Activated T-cell treated with anti-CD3 and anti-CD28 coated beads, Interleukin-2, amount 50 U/mL, for 72 hours (primary cell): ENCODE data around the gene EDA. TPM values are rescaled to one million over a fixed set of nuclear protein-coding genes. Genes with fewer than 3 reads are reported as not detected.
A peak's percentile ranks its signal among the peaks of the same experiment; 100 is the strongest.
"Not testable (repeated sequence)": the region's sequence is repeated elsewhere in the genome, so short reads cannot be mapped to it uniquely, and the experiment has no call there.

Experiments used
- ATAC-seq, 2 donors: fragments of 150-1000 bp; cut with Tn5 transposase; replicated peaks in 1 of 2; 2 replicates each; pipeline ENCODE4 v1.10.0; 2021; ENCODE audit warnings: moderate library complexity in 2 of 2, mild to moderate bottlenecking in 1 of 2
- DNase-seq, 2 donors: peaks; one replicate each; pipeline ENCODE4 v3.0.0; 2021 to 2022; ENCODE audit warnings: mixed read lengths in 1 of 2
- H3K27ac Mint-ChIP-seq: one replicate; pipeline ENCODE4 v1.8.0; 2022; ENCODE audit warnings: mild to moderate bottlenecking, moderate library complexity, mixed read lengths
- H3K27me3 Mint-ChIP-seq: one replicate; pipeline ENCODE4 v1.8.0; 2022; ENCODE audit warnings: low read depth, mixed read lengths
- H3K36me3 Mint-ChIP-seq, 2 donors: one replicate each; pipeline ENCODE4 v1.8.0; 2022; ENCODE audit warnings: mixed read lengths in 2 of 2, mild to moderate bottlenecking in 1 of 2; ENCODE audit not compliant: insufficient read depth in 2 of 2
- H3K4me1 Mint-ChIP-seq: one replicate; pipeline ENCODE4 v1.8.0; 2022; ENCODE audit warnings: low read depth, mixed read lengths
- H3K4me3 Mint-ChIP-seq, 2 donors: one replicate each; pipeline ENCODE4 v1.8.0; 2022; ENCODE audit warnings: mild to moderate bottlenecking in 2 of 2, mixed read lengths in 2 of 2, moderate library complexity in 2 of 2
- H3K9me3 Mint-ChIP-seq, 2 donors: one replicate each; pipeline ENCODE4 v1.8.0; 2022; ENCODE audit warnings: mixed read lengths in 2 of 2
- total RNA-seq, 2 donors: library from RNA; stranded (reverse); gene quantifications; one replicate each; pipeline ENCODE4 v1.2.3, GENCODE V29; 2022

The EDA gene
- total RNA-seq, 2 donors from 2014 or later, result 2.2 to 4.3 TPM

GRCh38 chrX:69995362-69996112 is 379.6 kb downstream of the EDA start:
- peaks cover 48% of the 10 kb centered on the region for H3K27me3 Mint-ChIP-seq

GRCh38 chrX:69996113-69996468 is 380.2 kb downstream of the EDA start:
- Mint-ChIP-seq H3K36me3 (peaks cover 0 to 2% of the 10 kb centered on the region in 2 donors), H3K27ac (no peak overlapping the region), H3K9me3 (peaks cover 0 to 2% of the 10 kb centered on the region in 2 donors), H3K4me1 (no peaks in the 10 kb centered on the region), H3K4me3 (no peak overlapping the region), H3K27me3 (peaks cover 48% of the 10 kb centered on the region)
- DNase-seq, result no peak
- no peak for ATAC-seq

More at GRCh38 chrX:69995362-69996112, 379.6 kb downstream of the EDA start:
- Mint-ChIP-seq H3K36me3 (peaks cover 0 to 2% of the 10 kb centered on the region in 2 donors), H3K4me1 (no peaks in the 10 kb centered on the region), H3K4me3 (no peak overlapping the region), H3K27ac (no peak overlapping the region), H3K9me3 (peaks cover 0 to 2% of the 10 kb centered on the region in 2 donors)
- DNase-seq (no peak), ATAC-seq (no peak)

DNA sequence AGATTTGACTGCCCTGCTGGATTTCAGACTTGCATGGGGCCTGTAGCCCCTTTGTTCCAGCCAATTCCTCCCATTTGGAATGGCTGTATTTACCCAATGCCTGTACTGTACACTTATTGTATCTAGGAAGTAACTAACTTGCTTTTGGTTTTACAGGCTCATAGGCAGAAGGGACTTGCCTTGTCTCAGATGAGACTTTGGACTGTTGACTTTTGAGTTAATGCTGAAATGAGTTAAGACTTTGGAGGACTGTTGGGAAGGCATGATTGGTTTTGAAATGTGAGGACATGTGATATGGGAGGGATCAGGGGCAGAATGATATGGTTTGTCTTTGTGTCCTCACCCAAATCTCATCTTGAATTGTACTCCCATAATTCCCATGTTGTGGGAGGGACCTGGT is 382.4 kb downstream of the EDA start:
- not testable (repeated sequence) for H3K27ac Mint-ChIP-seq
- H3K27me3 Mint-ChIP-seq, result peaks cover 30% of the 10 kb centered on the region

DNA sequence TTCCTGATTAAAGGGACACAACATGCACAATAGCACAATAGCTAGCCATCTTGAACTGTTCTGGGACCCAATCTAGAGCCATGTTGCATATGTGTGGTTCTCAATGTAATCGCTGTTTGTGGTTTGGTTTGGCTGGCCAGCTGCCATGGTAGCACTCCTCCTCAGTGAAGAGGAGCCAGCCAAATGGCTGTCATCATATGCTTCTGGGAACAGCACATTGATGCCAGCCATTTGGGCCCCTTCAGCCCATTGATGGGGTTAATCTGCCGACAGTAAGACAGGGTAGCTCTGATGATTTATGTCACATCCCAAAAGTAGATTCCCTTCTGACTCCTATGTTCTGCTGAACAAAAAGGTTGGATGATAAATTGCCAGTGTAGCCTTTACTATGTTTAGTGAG is 385.4 kb downstream of the EDA start:
- Mint-ChIP-seq H3K27ac (no peak overlapping the region), H3K4me3 (no peak overlapping the region), H3K36me3 (peaks cover 0 to 2% of the 10 kb centered on the region in 2 donors), H3K4me1 (no peaks in the 10 kb centered on the region), H3K9me3 (peaks cover 0 to 2% of the 10 kb centered on the region in 2 donors), H3K27me3 (peaks cover 23% of the 10 kb centered on the region)
- no peak for ATAC-seq
- DNase-seq, result no peak

More for the DNA sequence above, 382.4 kb downstream of the EDA start:
- not testable (repeated sequence) for ATAC-seq, H3K36me3 Mint-ChIP-seq, H3K9me3 Mint-ChIP-seq, H3K4me1 Mint-ChIP-seq, DNase-seq, H3K4me3 Mint-ChIP-seq

DNA sequence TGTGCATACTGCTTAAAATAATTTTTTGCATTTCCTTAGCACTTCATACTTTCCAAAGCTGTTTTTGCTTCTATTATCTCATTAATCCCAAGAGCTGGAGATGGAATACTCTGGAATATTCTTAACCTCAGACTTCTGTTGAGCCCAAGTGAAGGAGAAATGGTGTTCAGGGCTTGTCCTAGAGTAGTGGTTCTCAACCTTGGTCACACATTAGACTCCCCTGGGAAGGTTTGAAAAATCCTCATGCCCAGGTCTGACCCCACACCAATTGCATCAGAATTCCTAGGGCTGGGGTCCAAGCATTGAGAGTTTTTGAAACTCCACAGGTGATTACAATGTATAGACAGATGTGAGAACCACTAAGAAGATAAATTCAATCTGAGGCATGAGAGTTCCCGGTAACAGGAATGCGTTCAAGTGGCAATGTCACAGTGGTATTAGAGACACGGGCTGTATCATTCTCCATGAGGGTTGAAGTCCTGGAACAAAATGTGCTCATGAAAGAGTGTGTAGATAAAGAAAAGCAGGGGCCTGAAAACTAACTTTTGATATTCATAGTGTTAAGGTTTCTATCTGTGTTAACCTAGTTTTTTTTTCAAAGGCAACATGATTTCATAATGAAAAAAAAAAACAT is 385.9 kb downstream of the EDA start:
- DNase-seq, result no peak
- peaks cover 25% of the 10 kb centered on the region for H3K27me3 Mint-ChIP-seq
- no peak overlapping the region for H3K4me3 Mint-ChIP-seq
- peaks cover 0 to 2% of the 10 kb centered on the region in 2 donors for H3K36me3 Mint-ChIP-seq
- no peak overlapping the region for H3K27ac Mint-ChIP-seq
- H3K9me3 Mint-ChIP-seq, result peaks cover 0 to 2% of the 10 kb centered on the region in 2 donors
- H3K4me1 Mint-ChIP-seq, result no peaks in the 10 kb centered on the region
- no peak for ATAC-seq

- no peak overlapping the region for H3K27ac Mint-ChIP-seq
- DNase-seq, result no peak
- no peak overlapping the region for H3K4me3 Mint-ChIP-seq
Measured at GRCh38 chrX:70007946-70008345, 392.0 kb downstream of the EDA start.

DNA sequence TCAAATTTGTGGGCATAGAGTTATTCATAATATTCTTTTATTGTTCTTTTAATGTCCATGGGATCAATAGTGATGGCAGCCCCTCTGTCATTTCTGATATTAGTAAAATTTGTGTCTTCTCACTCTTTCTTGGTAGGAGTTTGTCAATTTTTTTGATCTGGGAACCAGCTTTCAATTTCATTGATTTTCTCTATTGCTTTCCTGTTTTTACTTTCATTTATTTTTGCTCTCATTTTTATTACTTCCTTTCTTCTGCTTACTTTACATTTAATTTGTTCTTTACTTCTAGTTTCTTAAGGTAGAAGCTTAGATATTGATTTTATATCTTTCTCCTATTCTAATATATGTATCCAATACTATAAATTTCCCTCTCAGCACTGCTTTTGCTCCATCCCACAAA is 393.1 kb downstream of the EDA start:
- ATAC-seq (no peak), DNase-seq (no peak)
- Mint-ChIP-seq H3K36me3 (no peaks in the 10 kb centered on the region), H3K4me3 (no peak overlapping the region), H3K27ac (no peak overlapping the region), H3K9me3 (no peaks in the 10 kb centered on the region), H3K27me3 (peaks cover 23% of the 10 kb centered on the region), H3K4me1 (no peaks in the 10 kb centered on the region)

More at GRCh38 chrX:70007946-70008345, 392.0 kb downstream of the EDA start:
- Mint-ChIP-seq H3K36me3 (no peaks in the 10 kb centered on the region), H3K4me1 (no peaks in the 10 kb centered on the region), H3K27me3 (peaks cover 24% of the 10 kb centered on the region), H3K9me3 (no peaks in the 10 kb centered on the region)
- ATAC-seq, result no peak

DNA sequence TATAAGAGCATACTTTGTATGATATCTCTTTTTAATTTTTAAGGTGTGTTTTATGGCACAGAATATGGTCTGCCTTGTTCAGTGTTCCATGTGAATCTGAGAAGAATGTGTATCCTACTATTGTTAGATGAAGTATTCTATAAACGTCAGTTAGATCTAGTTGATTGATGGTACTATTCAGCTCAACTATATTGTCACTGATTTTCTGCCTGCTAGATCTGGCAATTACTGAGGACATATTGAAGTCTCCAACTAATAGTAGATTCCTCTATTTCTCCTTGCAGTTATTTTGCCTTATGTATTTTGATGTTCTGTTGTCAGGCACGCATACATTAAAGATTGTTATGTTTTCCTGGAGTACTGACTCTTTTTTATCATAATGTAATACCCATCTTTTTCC is 394.1 kb downstream of the EDA start:
- no peak overlapping the region for H3K4me3 Mint-ChIP-seq
- H3K27me3 Mint-ChIP-seq, result peaks cover 17% of the 10 kb centered on the region
- H3K4me1 Mint-ChIP-seq, result no peaks in the 10 kb centered on the region
- H3K9me3 Mint-ChIP-seq, result no peaks in the 10 kb centered on the region
- ATAC-seq, result no peak
- no peak overlapping the region for H3K27ac Mint-ChIP-seq
- no peak for DNase-seq
- H3K36me3 Mint-ChIP-seq, result no peaks in the 10 kb centered on the region

GRCh38 chrX:70012756-70013155 is 396.8 kb downstream of the EDA start:
- no peak overlapping the region for H3K27ac Mint-ChIP-seq
- peaks cover 0 to 2% of the 10 kb centered on the region in 2 donors for H3K36me3 Mint-ChIP-seq
- no peak for ATAC-seq
- peaks cover 0 to 2% of the 10 kb centered on the region in 2 donors for H3K9me3 Mint-ChIP-seq
- DNase-seq, result no peak
- peaks cover 6% of the 10 kb centered on the region for H3K27me3 Mint-ChIP-seq
- H3K4me1 Mint-ChIP-seq, result peaks cover 9% of the 10 kb centered on the region
- H3K4me3 Mint-ChIP-seq, result no peak overlapping the region

DNA sequence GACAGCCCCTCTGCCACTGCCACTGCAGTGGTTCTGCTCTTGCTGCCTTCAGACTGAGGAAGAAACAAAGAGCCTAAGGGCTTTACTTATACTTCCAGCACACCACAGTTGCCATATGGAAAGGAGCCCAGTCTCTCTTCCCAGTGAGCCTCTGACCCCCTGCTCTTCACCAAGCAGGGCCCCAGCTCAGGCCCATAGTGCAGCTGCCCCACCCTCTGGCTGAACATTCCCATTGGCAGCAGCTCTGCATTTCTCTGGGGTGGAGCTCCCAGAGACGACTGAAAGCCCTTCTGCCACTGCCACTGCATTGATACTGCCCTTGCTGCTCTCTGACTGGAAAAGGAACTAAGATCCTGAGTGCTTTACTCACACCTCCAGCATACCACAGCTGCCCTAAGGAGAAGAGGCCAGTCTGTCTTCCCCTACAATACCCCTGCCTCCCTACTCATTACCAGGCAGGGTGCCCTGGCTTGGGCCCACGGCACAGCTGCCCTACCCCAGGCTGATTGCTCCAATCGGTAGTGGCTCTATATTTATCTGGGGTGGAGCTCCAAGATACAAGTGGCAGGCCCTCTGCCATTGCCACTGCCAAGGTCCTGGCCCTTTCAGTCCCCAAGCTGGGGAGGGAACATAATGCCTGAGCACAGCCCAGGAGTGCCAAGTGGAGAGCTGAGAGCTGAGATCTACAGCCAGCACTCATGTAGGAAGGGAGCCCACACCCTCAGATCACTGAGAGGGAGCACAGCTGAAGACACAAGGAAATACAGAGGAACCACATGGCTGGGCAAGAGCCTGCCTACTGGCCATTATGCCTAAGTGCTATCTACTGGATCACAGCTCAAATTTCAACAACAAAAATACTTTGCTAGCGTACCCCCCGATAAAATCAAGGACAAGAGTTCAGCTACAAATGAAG is 397.8 kb downstream of the EDA start:
- peaks cover 9% of the 10 kb centered on the region for H3K4me1 Mint-ChIP-seq
- H3K36me3 Mint-ChIP-seq, result peaks cover 0 to 4% of the 10 kb centered on the region in 2 donors
- peaks cover 2% of the 10 kb centered on the region in 2 donors for H3K9me3 Mint-ChIP-seq
- DNase-seq (no peak), ATAC-seq (no peak)
- H3K4me3 Mint-ChIP-seq, result no peak overlapping the region
- peaks cover 6% of the 10 kb centered on the region for H3K27me3 Mint-ChIP-seq
- H3K27ac Mint-ChIP-seq, result no peak overlapping the region

GRCh38 chrX:70016513-70016912 is 400.6 kb downstream of the EDA start:
- ATAC-seq, result no peak

DNA sequence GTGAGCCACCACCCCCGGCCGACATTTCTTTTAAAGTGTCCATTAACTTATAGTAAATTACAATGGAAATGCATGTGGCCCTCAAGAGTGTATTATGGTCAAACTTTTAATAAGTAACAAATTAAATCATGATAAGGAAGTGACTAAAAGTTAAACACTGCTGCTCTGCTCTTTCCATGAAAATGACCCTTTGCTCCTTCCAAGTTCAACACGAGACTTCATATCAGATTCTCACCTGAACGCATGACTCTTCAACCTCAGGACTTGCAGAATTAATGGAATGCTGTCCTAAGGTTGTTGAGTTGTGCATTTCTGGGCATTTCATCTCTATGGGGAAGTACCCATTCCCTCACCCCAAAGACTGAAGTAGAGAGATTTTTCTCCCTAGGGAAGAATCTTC is 406.7 kb downstream of the EDA start:
- H3K36me3 Mint-ChIP-seq, result peaks cover 0 to 3% of the 10 kb centered on the region in 2 donors
- H3K9me3 Mint-ChIP-seq, result peaks cover 0 to 2% of the 10 kb centered on the region in 2 donors
- no peak overlapping the region for H3K27ac Mint-ChIP-seq
- H3K4me3 Mint-ChIP-seq, result no peak overlapping the region
- peaks cover 12% of the 10 kb centered on the region for H3K4me1 Mint-ChIP-seq
- no peak for ATAC-seq
- H3K27me3 Mint-ChIP-seq, result peaks cover 39% of the 10 kb centered on the region
- no peak for DNase-seq

More at GRCh38 chrX:70016513-70016912, 400.6 kb downstream of the EDA start:
- no peak for DNase-seq
- Mint-ChIP-seq H3K9me3 (peaks cover 2% of the 10 kb centered on the region in 2 donors), H3K27ac (peak overlapping the region; percentile 75), H3K36me3 (peaks cover 0 to 4% of the 10 kb centered on the region in 2 donors), H3K4me1 (peaks cover 9% of the 10 kb centered on the region), H3K27me3 (no peaks in the 10 kb centered on the region), H3K4me3 (peak overlapping the region in 1 of 2 donors; percentile 70)

DNA sequence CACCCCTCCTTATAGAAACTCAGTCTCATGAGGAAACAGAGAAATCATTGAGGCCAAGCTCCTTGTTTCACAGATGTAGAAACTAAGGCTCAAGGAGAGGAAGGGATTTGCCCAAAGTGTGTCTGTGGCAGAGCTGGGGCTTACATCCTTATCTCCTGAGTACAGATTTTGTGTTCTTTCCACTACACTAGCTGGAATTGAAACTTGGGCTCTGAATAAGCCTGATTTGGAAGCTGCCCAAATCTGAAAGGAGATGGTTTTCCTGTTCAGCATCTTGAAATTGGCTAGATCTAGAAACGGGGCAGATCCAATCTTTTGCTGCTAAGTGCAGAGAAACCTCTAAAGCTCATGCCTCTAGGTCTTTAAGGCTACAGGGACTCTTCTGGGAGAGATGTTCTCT is 409.6 kb downstream of the EDA start:
- H3K4me3 Mint-ChIP-seq, result peak overlapping the region in 1 of 2 donors; percentile 25
- DNase-seq (no peak), ATAC-seq (no peak)
- H3K27ac Mint-ChIP-seq, result no peak overlapping the region
- no peaks in the 10 kb centered on the region for H3K9me3 Mint-ChIP-seq
- H3K4me1 Mint-ChIP-seq, result peaks cover 12% of the 10 kb centered on the region
- peaks cover 46% of the 10 kb centered on the region for H3K27me3 Mint-ChIP-seq
- no peaks in the 10 kb centered on the region for H3K36me3 Mint-ChIP-seq
